HG03045 (cell line): ENCODE data around the gene WFIKKN1.

Source experiments
- ATAC-seq: cut with Tn5 transposase; IDR thresholded peaks from one replicate; pipeline ENCODE4 v1.9.1; 2021; ENCODE audit warnings: mild to moderate bottlenecking, moderate library complexity; ENCODE audit not compliant: unreplicated experiment

WFIKKN1 gene

GRCh38 chr16:622920-623280 is 7.9 kb upstream of the WFIKKN1 start:
- no peak for ATAC-seq

DNA sequence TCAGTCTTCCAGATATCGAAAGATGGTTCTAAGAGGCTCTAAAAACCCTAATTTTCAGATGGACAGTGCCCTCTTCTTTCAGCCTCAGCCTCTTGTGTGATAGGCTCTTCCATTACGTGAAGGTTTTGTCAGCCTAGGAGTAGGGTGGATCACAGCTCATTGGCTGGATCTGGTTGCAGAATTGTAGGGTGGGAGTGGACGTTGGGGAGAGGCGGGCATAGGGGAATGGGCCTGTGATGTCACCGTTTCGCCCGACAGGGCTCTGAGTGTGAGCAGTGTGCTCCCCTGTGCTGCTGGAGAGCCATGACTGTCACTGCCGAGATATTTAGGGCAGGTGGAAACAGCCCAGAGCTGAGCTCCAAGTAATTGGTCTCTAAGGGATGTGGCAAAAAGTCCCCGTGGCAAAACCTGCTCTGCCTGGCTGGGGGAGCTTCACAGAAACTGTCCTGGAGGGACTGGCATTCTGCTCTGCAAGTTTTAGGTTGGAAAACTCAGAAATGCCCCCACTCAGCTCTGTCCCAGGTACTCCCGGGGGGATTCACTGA is 6.2 kb upstream of the WFIKKN1 start:
- no peak for ATAC-seq

DNA sequence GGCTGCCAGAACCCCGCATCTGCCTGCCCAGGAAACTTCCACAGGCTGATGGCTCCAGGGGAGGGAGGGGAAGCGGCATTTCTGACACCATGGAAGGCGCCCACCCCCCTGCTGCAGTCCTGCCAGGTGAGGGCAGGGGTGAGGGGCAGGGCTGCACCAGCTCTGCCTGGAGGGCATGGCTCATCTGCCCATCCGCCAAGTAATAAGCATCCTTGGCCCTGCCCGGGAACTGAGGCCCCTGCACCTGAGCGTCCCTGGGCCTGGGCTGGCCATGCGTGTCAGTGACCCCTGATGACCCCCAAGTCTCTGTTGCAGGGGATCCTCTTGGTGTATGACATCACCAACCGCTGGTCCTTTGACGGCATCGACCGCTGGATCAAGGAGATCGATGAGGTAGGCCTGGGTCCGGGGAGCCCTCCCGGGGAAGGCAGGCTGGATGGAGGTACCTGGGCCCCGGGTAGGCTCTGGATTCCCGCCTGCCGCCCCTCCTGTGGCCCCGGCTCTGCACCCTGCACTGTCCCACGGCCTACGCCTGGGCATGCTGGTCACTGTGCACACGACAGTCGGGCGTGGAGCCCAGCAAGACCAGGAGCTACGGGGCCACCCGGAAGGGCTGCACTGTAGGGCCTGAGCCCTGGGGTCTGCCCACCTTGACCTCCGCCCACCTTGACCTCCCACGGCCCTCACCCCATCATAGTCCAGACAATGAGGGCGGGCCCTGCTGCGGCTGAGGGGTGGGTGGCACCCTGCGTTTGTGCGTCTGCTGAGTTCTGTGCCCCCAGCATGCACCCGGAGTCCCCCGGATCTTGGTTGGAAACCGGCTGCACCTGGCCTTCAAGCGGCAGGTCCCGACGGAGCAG is 5.4 kb upstream of the WFIKKN1 start:
- ATAC-seq = no peak

GRCh38 chr16:625977-626765 is 4.6 kb upstream of the WFIKKN1 start:
- no peak for ATAC-seq

GRCh38 chr16:626787-627453 is 3.9 kb upstream of the WFIKKN1 start:
- ATAC-seq = no peak

DNA sequence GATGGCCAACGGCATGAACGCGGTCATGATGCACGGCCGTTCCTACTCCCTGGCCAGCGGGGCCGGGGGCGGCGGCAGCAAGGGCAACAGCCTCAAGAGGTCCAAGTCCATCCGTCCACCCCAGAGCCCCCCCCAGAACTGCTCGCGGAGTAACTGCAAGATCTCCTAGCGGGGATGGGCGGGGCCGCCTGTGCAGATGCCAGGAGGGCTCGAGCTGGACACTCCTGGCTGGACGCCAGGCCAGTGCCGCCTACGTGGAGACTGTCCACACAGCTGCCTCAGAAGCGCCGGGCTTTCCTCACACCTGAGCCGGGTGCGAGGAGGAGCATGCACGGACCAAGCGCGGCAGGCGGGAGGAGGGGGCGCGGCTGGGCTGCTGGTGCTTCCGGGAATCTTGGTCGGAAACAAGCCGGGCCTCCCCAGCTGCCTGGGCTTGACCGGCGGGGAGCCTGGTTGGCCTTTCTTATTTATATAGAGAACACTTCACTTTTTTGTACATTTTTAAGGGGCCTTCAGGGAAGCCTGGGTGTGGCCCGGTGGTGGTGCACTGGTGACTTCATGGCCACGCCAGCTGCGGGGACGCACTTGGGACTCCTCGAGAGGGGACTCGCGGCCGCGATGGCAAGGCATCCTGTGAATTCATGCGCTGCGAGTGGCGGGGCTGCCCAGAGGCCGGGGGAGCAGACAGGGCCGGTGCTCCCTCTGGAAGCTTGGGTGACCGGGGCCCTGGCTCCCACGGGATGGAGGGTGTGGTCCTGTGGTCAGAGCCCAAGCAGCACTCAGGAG is 3.1 kb upstream of the WFIKKN1 start:
- no peak for ATAC-seq

DNA sequence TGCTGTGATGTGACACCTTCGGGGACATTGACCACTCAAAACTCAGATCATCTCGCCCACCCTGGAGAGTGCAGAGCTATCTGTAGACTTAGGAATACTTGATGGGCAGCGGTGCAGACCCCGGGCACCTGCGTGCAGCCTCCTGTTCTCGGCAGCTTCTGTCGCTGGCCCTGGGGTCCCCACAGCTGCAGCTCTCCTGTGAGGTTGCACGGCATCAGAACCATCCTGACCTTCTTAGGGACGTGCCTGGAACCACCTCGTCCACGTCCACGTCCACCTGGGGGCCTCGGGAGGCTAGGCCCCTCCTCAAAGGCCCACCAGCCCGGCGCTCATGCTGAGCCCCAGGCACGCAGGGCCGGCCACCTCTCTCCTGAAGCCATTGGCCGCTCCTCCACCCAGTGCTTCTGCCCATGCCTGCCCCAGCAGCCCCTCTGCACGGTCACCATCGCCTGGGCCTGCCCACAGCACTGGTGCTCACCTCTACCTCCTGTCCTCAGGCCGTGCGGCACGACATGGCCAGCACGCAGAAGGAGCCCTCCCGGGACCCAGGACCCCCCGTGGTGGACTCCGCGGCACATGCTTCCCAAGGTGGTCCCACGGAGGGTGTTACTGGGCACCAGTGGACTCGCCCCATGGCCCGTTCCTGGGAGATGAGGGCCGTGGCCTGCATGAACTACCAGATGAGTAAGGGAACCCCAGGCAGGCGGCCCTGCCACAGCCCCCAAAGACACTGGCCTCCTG is 2.3 kb upstream of the WFIKKN1 start:
- ATAC-seq = no peak

DNA sequence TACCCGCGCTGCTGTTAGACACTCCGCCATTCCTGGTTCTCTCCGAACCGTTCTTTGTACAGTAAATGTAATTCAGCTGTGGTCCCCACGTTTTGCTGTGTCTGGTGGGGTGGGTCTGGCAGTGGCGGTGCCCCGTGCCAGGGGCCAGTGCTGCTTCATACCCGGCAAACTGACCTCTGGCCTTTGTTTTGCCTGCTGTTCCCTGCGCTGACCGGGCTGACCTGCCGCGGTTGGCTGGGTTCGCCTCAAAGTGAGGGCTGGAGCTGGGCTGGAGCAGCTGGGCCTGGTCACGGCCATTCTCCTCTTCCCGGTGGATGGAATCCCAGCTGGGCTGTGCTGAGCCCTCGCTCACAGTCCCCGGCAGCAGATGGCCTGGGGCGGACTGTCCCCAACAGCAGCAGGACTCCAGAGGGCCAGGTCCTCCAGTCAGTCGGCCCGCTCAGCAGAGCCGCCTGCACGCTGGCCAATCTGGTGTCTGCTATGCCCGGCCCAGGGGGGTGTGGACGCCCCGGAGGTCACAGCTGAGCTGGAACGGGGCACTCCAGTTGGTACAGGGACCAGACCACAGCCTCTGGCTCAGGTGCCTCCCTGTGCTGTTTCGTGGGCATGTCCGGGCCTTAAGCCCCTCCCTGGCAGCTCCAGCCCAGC is 1.5 kb upstream of the WFIKKN1 start:
- no peak for ATAC-seq

GRCh38 chr16:629833-630248 is 944 bp upstream of the WFIKKN1 start:
- ATAC-seq = no peak

DNA sequence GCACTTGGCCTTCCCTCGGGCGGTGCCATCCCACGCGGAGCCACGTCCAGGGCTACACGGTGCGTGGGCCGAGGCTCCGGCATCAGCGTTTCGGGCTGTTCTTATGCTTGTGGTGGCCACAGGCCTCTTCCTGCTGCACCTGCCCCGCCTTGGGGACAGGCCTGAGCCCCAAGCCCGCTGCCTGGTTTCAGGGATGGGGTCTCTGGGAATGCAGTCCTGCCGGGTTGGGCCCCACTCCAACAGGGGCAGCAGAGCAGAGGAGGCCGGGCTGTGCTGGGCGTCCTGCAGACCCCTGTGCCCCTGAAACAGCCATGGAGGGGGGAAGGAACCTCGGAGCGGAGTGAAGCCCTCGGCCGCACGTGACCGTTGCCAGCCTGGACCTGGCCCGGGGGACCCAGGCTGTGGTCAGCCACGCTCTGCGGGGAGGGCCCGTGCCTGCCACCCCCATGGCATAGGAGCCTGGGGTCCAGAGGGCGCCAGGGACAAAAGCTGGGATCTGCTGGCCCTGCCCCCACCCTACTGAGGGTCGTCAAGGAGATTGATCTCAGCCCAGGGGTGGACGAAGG is 453 bp upstream of the WFIKKN1 start:
- ATAC-seq = no peak

DNA sequence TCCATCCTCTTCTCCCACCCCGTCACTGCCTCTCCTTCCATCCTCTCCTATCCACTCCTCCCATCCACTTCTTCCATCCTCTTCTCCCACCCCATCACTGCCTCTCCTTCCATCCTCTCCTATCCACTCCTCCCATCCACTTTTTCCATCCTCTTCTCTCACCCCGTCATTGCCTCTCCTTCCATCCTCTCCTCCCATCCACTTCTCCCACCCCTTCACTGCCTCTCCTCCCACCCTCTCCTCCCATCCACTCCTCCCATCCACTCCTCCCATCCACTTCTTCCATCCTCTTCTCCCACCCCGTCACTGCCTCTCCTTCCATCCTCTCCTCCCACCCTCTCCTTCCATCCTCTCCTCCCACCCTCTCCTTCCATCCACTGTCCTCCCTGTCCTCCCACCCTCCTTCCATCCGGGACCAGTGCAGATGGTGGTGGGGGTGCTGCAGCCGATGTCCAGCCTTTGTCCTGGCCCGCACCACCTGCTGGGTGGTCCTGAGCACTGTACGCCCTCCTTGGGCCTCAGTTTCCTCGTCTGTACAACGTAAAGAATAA is 1.1 kb downstream of the WFIKKN1 start:
- ATAC-seq = no peak

GRCh38 chr16:632486-633335 is 1.9 kb downstream of the WFIKKN1 start:
- ATAC-seq = no peak

GRCh38 chr16:633336-634050 is 2.7 kb downstream of the WFIKKN1 start:
- no peak for ATAC-seq

- ATAC-seq = no peak
Measured at GRCh38 chr16:634051-634670, 3.4 kb downstream of the WFIKKN1 start.

- ATAC-seq = no peak
Measured at GRCh38 chr16:634996-635395, 4.2 kb downstream of the WFIKKN1 start.

- ATAC-seq = no peak
Measured at GRCh38 chr16:635573-636205, 4.9 kb downstream of the WFIKKN1 start.
